PFSK-1 (cell line): ENCODE measurements around the gene SYT3.

Experiments
- FOXP2 ChIP-seq: optimal IDR thresholded peaks from 2 replicates; pipeline ENCODE3; 2011; ENCODE audit warnings: borderline replicate concordance, control low read depth, inconsistent platforms; ENCODE audit not compliant: insufficient read depth; ENCODE audit errors: extremely low read length, extremely low read depth
- POLR2AphosphoS5 ChIP-seq: IDR thresholded peaks from 2 replicates; pipeline ENCODE4 v1.6.1; 2012; ENCODE audit warnings: low read depth, mild to moderate bottlenecking, control low read depth, low read length, moderate library complexity
- REST ChIP-seq, 2 experiments: IDR thresholded peaks; 2 replicates each; pipeline versions ENCODE4 v1.6.1 to v1.8.0; 2011 to 2012; ENCODE audit warnings: low read depth in 2 of 2, low read length in 2 of 2, control low read depth in 1 of 2, inconsistent platforms in 1 of 2, mild to moderate bottlenecking in 1 of 2, moderate library complexity in 1 of 2; ENCODE audit not compliant: insufficient read depth in 1 of 2
- SIN3A ChIP-seq: IDR thresholded peaks from 2 replicates; pipeline ENCODE4 v1.6.1; 2012; ENCODE audit warnings: mild to moderate bottlenecking, low read length, moderate library complexity, borderline replicate concordance; ENCODE audit not compliant: insufficient read depth
- TAF1 ChIP-seq: IDR thresholded peaks from 2 replicates; pipeline ENCODE4 v1.6.1; 2012; ENCODE audit warnings: low read length, control low read depth, borderline replicate concordance; ENCODE audit not compliant: insufficient read depth

Gene SYT3

GRCh38 chr19:50651174-50651573 is 11.5 kb upstream of the SYT3 start:
- TF ChIP-seq SIN3A (no peak), REST (IDR thresholded peaks at IDR 0.05; ENCODE audit: insufficient read depth in 1 of 2, low read depth in 2 of 2, low read length in 2 of 2) (no peak), POLR2AphosphoS5 (no peak), FOXP2 (no peak), TAF1 (no peak)

- TF ChIP-seq REST (IDR thresholded peaks at IDR 0.05; ENCODE audit: insufficient read depth in 1 of 2, low read depth in 2 of 2, low read length in 2 of 2), result no peak
- TF ChIP-seq FOXP2, result no peak
- TF ChIP-seq SIN3A, result no peak
- TF ChIP-seq POLR2AphosphoS5, result no peak
- no peak for TF ChIP-seq TAF1
These were observed 10.0 kb upstream of the SYT3 start, which contains the start of gene C19orf81 for GRCh38 chr19:50649433-50650391. TSS of gene C19orf81 (plus strand) at chr19:50649445. CDS start at chr19:50649445, 0 bp downstream.

GRCh38 chr19:50648659-50649058 is 9.0 kb upstream of the SYT3 start:
- TF ChIP-seq POLR2AphosphoS5 (no peak), FOXP2 (no peak), SIN3A (no peak), TAF1 (no peak), REST (IDR thresholded peaks at IDR 0.05; ENCODE audit: insufficient read depth in 1 of 2, low read depth in 2 of 2, low read length in 2 of 2) (no peak)

- TF ChIP-seq TAF1, result no peak
- TF ChIP-seq FOXP2, result no peak
- no peak for TF ChIP-seq SIN3A
- TF ChIP-seq POLR2AphosphoS5, result no peak
- no peak for TF ChIP-seq REST (IDR thresholded peaks at IDR 0.05; ENCODE audit: insufficient read depth in 1 of 2, low read depth in 2 of 2, low read length in 2 of 2)
These were observed 8.4 kb upstream of the SYT3 start for GRCh38 chr19:50647879-50648615.
